Femur (tissue), 1 donor: Measurements from ENCODE around the gene PPP1R13B.
"Not testable (repeated sequence)": the region's sequence is repeated elsewhere in the genome, so short reads cannot be mapped to it uniquely, and the experiment has no call there.

Experiments used
- DNase-seq: peaks from one replicate; pipeline ENCODE4 v3.0.0-alpha.2; 2017

PPP1R13B gene

DNA sequence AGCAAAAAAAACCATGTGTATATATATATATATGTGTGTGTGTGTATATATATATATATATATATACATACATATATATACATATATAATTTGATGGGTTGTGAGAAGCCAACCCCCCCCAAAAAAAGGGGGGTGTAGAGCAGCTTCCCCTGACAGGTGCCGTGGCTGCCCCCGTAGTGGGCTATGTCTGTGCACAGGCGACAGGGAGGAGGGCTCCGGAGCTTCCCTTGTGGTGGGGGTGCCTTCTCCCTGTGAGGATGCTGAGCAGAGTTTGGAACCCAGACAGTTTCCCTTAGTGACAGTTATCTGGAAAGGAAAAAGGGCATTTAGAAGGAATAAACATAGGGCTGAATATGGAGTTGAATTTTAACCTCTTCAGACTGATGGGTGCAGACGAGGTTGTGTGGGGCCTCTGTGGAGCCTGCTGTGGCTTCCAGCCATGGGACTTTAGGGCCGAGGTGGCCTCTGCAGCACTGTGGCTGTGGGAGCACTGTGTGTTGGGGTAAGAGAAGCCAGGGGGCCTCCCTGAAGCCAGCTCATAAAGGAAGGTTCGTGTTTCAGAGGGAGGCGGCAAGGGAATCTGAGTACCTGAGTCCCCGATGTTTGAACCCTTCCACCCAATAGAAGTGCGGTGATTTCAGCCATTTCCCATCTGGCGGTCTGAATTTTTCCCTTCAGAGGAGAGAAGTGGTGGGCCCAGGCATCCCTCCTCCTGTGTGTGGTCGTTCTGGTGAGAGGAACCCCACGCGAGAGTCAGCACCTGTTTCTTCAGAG is 151.9 kb downstream of the PPP1R13B start:
- DNase-seq, result no peak

GRCh38 chr14:103694572-103695026 is 152.8 kb downstream of the PPP1R13B start:
- DNase-seq, result no peak

- DNase-seq, result no peak
Measured at GRCh38 chr14:103693515-103693914, 153.9 kb downstream of the PPP1R13B start.

DNA sequence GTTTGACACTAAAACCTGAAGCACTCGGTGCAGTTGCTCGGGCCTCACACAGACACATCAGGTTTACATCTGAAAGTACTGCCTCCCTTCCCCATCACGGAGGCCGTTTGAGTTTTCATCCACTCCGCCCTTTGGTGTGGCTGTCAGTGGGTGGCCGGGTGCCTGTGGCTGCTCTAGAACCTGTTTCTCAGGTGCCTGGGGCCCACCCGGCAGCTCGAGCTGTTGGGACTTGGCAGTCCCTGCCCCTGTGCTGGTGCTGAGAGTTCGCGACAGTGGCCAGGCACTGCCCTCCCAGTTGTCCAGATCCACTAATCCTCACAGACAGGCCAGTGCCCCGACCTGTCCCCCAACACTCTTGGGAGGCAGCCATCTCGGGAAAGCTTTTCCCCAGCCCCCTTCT is 154.5 kb downstream of the PPP1R13B start:
- DNase-seq, result no peak

GRCh38 chr14:103692159-103692558 is 155.2 kb downstream of the PPP1R13B start:
- DNase-seq, result no peak

DNA sequence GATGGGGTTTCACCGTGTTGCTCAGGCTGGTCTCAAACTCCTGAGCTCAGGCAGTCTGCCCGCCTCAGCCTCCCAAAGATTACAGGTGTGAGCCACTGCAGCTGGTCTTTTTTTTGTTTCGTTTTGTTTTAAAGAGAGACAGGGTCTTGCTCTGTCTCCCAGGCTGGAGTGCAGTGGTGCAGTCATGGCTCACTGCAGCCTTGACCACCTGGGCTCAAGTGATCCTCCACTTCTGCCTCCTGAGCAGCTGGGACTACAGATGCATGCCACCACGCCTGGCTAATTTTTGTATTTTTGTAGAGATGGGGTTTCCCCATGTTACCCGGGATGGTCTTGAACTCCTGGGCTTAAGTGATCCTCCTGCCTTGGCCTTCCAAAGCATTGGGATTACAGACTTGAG is 155.7 kb downstream of the PPP1R13B start:
- not testable (repeated sequence) for DNase-seq

- DNase-seq, result no peak
Measured at GRCh38 chr14:103690332-103690731, 157.0 kb downstream of the PPP1R13B start.

GRCh38 chr14:103688906-103689902 is 158.2 kb downstream of the PPP1R13B start:
- DNase-seq, result no peak

- no peak for DNase-seq
Measured at GRCh38 chr14:103688441-103688840, 158.9 kb downstream of the PPP1R13B start.

DNA sequence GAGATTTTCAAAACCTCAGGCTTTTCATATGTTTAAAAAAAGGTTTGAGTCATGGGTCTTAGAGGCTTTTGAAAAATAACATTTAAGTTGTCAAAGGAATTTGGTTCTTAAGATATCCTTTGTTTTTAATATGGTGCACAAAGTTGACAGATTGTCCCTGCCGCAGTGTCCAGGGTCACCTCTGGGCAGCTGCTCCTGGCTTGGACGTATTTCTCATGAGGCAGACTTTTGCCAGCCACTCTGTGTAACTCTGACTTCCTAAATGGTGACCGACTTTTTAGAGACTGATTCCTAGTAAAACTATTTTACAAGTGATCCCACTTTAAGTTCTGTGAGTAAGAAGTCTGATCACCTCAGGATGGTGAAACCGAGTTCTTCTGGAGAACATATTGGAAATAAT is 159.7 kb downstream of the PPP1R13B start:
- no peak for DNase-seq

- DNase-seq, result no peak
Measured at GRCh38 chr14:103686831-103687485, 160.4 kb downstream of the PPP1R13B start.

- DNase-seq, result no peak
Measured at GRCh38 chr14:103685276-103686211, 161.8 kb downstream of the PPP1R13B start.

DNA sequence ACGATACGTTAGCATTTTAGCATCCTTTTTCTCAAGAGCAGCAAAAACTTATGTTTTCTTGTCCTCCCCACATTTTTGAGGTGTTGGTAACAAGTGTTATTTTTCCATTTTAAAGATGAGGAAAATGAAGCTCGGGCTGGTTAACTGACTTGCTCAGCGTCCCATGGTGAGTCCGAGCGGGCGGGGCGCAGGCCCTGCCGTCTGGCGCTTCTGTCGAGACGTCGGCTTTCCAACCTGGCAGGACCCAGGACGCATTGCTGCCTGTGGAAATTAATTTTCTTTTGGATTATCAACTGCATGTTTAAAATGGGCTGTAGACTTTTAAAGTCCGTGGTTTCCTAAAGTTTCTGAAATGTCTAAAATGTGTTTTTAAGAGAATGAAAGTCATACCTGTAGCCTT is 162.5 kb downstream of the PPP1R13B start:
- no peak for DNase-seq

DNA sequence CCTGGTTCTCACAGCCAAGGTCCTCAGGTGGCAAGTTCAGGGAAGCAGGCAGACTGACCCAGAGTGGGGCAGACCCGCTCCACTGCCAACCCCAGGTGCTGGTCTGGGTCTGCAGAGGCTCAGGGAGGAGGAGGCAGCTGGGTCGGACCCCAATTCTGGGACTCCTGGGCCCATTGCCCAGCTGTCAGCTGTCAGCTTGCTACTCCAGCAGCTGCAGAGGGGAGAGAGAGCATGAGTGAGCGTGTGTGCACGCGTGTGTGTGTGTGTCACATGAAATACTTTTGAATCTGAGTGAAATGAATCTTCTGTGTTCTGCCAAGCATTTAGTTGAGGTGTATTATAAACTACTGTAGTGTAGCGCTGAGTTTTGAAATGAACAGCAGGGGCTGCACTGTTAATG is 162.9 kb downstream of the PPP1R13B start:
- DNase-seq, result peak; percentile 68
